BJ (cell line): ENCODE data around the gene SMC6. TPM values are rescaled to one million over a fixed set of nuclear protein-coding genes. Genes with fewer than 3 reads are reported as not detected.
A peak's percentile ranks its signal among the peaks of the same experiment; 100 is the strongest.

Experiments
- CTCF ChIA-PET: fragments of 350-600 bp; formaldehyde crosslinking; extraction: SDS; loops from one replicate; lab custom pipeline; 2021; ENCODE audit warnings: antibody characterized with exemption, inconsistent platforms; lab: Yijun Ruan, JAX
- POLR2A ChIA-PET: fragments of 300-600 bp; sonication (Branson Sonifier 250); formaldehyde crosslinking; extraction: SDS; loops from one replicate; lab custom pipeline; 2021; ENCODE audit warnings: antibody characterized with exemption; lab: Charles Lee
- DNase-seq: peaks from one replicate; pipeline ENCODE4 v3.0.0-alpha.2; 2011; ENCODE audit warnings: low read depth
- H3K27me3 ChIP-seq: 2 replicates; pipeline ENCODE4 v1.6.0; 2011; ENCODE audit warnings: low read length; ENCODE audit not compliant: control insufficient read depth, insufficient read depth
- H3K36me3 ChIP-seq: 2 replicates; pipeline ENCODE4 v1.5.1; 2011; ENCODE audit warnings: low read length; ENCODE audit not compliant: control insufficient read depth, insufficient read depth
- H3K4me3 ChIP-seq: 2 replicates; pipeline ENCODE4 v1.5.1; 2011; ENCODE audit warnings: low read depth, mild to moderate bottlenecking, control low read depth, low read length
- polyA plus RNA-seq: library from polyadenylated mRNA; depleted of rRNA; stranded (reverse); fragments of >200 nt; gene quantifications from 2 replicates; pipeline ENCODE4 v1.2.3, GENCODE V29; 2011
- TF ChIP-seq, protein P1 (sequence below): IDR thresholded peaks from 2 replicates; pipeline ENCODE4 v1.5.1; 2011; ENCODE audit warnings: low read depth, mild to moderate bottlenecking, control low read depth, inconsistent platforms, low read length, moderate library complexity; ENCODE audit not compliant: insufficient read depth

SMC6 gene
- polyA plus RNA-seq, 1 experiment, result 5.2 TPM

GRCh38 chr2:17620280-17620679 is 133.3 kb downstream of the SMC6 start:
- Histone ChIP-seq H3K27me3 (no peaks in the 10 kb centered on the region), H3K4me3 (no peak overlapping the region), H3K36me3 (no peaks in the 10 kb centered on the region)
- CTCF ChIA-PET, result no interaction called here
- DNase-seq, result no peak
- TF ChIP-seq, protein P1, sequence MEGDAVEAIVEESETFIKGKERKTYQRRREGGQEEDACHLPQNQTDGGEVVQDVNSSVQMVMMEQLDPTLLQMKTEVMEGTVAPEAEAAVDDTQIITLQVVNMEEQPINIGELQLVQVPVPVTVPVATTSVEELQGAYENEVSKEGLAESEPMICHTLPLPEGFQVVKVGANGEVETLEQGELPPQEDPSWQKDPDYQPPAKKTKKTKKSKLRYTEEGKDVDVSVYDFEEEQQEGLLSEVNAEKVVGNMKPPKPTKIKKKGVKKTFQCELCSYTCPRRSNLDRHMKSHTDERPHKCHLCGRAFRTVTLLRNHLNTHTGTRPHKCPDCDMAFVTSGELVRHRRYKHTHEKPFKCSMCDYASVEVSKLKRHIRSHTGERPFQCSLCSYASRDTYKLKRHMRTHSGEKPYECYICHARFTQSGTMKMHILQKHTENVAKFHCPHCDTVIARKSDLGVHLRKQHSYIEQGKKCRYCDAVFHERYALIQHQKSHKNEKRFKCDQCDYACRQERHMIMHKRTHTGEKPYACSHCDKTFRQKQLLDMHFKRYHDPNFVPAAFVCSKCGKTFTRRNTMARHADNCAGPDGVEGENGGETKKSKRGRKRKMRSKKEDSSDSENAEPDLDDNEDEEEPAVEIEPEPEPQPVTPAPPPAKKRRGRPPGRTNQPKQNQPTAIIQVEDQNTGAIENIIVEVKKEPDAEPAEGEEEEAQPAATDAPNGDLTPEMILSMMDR, result no peak
- POLR2A ChIA-PET, result no interaction called here

DNA sequence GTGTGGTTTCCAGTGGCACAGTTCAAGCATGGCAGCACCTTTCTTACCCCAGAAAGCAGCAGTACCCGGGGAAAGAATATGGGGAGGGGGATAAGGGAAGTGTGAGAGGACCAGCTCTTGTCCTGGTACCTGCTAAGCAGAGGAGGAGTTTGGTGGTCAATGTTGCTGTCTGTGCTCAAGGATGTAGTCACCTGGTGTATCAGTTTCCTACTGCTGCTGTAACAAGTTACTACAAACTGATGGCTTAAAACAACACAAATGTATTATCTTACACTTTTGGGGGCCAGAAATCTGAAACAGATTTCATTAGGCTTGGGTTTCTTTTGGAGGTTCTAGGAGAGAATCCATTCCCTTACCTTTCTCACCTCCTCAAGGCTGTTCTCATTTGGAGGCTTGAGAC is 135.7 kb downstream of the SMC6 start:
- TF ChIP-seq, protein P1, result no peak
- no peaks in the 10 kb centered on the region for H3K36me3 ChIP-seq
- POLR2A ChIA-PET, result no interaction called here
- CTCF ChIA-PET, result no interaction called here
- no peak for DNase-seq
- H3K4me3 ChIP-seq, result no peak overlapping the region
- H3K27me3 ChIP-seq, result no peaks in the 10 kb centered on the region

GRCh38 chr2:17617516-17617915 is 136.1 kb downstream of the SMC6 start:
- no peak for DNase-seq
- H3K36me3 ChIP-seq, result no peaks in the 10 kb centered on the region
- no peaks in the 10 kb centered on the region for H3K27me3 ChIP-seq
- H3K4me3 ChIP-seq, result no peak overlapping the region
- POLR2A ChIA-PET, result no interaction called here
- CTCF ChIA-PET, result no interaction called here
- TF ChIP-seq, protein P1, result no peak

DNA sequence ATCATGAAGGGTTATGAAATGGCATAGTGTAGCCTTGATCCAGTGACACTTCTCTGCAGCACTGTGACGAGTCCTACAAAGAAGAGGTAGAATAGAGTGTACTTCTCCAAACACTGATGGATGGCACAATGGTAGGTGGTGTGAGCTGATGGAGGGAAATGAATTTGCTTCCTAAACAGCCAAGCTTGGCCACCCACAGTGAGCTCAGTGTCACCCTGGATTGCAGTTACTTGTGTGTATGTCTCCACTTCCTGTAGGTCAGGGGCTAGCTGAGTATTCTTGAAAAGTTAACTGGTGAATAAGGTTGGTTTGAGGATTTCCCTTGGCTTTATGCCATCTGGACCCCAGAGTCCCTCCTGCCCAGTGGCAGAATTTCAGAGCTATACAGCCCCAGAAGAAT is 137.2 kb downstream of the SMC6 start:
- POLR2A ChIA-PET, result no interaction called here
- Histone ChIP-seq H3K4me3 (no peak overlapping the region), H3K36me3 (no peaks in the 10 kb centered on the region), H3K27me3 (no peaks in the 10 kb centered on the region)
- DNase-seq, result no peak
- TF ChIP-seq, protein P1, result no peak
- CTCF ChIA-PET, result interaction anchor here (0.6 kb wide), 1 partner anchor 1042 kb away, joined by 3 read pairs; no protein-coding TSS in a partner anchor

DNA sequence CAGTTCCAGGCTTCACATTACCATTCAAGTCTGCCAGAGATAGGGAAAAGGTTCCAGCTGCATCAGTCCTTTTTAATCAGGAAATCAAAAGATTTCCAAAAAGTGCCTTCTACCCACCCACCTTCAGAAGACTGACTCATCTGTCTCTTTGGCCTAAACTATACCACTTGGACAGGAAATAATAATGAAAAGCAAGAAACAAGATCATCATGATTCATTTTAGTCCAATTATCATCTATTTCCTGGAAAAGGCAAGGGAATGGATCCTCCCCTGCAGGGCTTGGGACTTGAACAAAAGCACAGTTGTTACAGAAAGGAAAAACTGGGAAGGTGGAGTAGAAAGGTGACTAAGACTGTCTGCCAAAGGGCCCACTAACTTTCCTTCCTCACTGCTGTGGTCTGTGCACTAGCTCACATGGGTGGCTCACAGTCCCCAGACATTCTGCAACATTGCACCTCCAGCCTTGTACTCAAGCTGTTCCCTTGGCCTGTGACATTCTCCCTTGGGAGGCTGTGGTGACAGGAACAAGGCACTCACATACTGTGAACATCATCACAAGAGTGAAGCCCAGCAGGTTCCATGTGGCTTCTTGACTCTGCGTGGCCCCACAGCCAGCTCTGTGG is 137.8 kb downstream of the SMC6 start:
- no peaks in the 10 kb centered on the region for H3K27me3 ChIP-seq
- CTCF ChIA-PET, result no interaction called here
- DNase-seq, result peak; percentile 18
- TF ChIP-seq, protein P1, result no peak
- POLR2A ChIA-PET, result no interaction called here
- no peaks in the 10 kb centered on the region for H3K36me3 ChIP-seq
- H3K4me3 ChIP-seq, result no peak overlapping the region
